ENCODE results near the gene ZSWIM4. TPM values are rescaled to one million over a fixed set of nuclear protein-coding genes. Genes with fewer than 3 reads are reported as not detected.
A peak's percentile ranks its signal among the peaks of the same experiment; 100 is the strongest.

ZSWIM4 gene
- total and polyA plus RNA-seq, 8 donors: 2.2 to 14.0 (median 3.9) TPM

DNA sequence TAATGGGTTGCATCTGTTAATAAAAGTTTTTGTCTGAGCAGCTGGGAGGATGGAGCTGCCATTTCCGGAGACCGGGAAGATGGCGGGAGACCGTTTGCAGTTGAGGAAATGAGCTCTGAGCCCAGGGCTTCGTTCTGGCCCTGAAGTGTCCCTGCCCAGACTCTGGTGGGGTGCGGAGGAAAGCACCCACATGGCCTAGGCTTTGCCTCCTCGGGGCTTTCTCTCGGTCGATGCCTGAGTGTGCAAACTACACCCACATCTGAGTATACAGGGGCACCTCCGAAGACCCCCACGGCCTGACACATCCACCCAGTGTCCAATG is 66.1 kb downstream of the ZSWIM4 start:
- intact Hi-C loops (cut with DNase I; ENCODE audit: low total_unique reads): loop anchor here (5.0 to 10.0 kb wide), 2 partner anchors 79 to 267 kb away; no protein-coding TSS in a partner anchor
- H3K9me3 ChIP-seq: no peaks in the 10 kb centered on the region
- 26 to 57% (median 41%) methylated on average over 10 to 11 of the region's 11 CpGs for WGBS, 5 donors
- peak in 1 of 2 donors; percentile 66 for DNase-seq
- no peak for TF ChIP-seq CTCF (IDR thresholded peaks at IDR 0.05)
- no peaks in the 10 kb centered on the region for H3K36me3 ChIP-seq
- H3K27me3 ChIP-seq: peaks cover 0 to 26% (median 9%) of the 10 kb centered on the region in 3 donors
- H3K27ac ChIP-seq: peak overlapping the region; percentile 78 to 91 (median 87)
- peaks cover 13 to 41% (median 35%) of the 10 kb centered on the region in 4 donors for H3K4me1 ChIP-seq
- peak overlapping the region; percentile 34 to 49 (median 44) for H3K4me3 ChIP-seq

DNA sequence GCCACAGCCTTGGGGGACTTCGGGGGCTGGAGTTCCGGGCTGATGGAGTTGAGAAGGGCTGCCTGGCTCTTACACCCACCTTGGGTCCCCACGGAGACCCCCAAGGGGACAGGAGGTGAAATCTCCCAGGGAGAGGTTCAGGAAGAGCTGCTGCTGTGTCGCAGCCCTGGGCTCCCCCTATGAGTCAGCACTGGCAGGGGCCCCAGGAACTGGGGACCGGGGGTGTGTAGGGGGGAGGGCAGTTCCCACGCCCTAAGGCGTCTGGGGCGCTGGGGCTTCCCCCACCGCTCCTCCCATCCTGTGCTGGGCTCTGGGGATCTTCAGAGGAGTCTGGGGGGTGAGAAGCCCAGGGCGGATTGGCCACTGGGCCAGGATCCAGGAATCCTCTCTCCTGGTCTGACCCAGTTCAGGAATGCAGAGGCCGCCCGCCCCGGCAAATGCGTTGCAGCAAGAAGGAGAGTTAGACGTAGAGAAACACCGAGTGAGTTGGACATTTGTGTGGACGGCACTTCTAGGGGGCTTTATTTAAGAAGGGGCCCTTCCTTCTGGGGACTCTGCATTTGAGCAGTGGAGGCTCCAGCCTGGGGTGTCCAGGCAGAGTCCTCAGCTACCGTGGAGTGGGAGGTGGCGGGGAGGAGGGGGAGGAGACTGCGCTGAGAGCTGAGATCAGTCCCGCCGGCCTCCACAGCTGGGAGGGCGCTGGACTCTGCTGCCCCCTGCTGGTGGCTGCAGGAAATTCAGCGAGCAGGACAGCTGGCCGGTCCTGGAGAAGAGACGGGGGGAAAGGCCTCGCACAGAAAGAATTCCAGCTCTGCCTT is 66.7 kb downstream of the ZSWIM4 start:
- Histone ChIP-seq H3K4me3 (peak overlapping the region; percentile 34 to 49 (median 44)), H3K4me1 (peaks cover 13 to 43% (median 36%) of the 10 kb centered on the region in 4 donors), H3K27me3 (peaks cover 0 to 30% (median 9%) of the 10 kb centered on the region in 3 donors), H3K36me3 (no peaks in the 10 kb centered on the region), H3K9me3 (no peaks in the 10 kb centered on the region), H3K27ac (peak overlapping the region; percentile 78 to 91 (median 87))
- intact Hi-C loops (cut with DNase I; ENCODE audit: low total_unique reads): loop anchor here (5.0 to 10.0 kb wide), 2 partner anchors 80 to 267 kb away; no protein-coding TSS in a partner anchor
- TF ChIP-seq EP300 (IDR thresholded peaks at IDR 0.05): no peak
- peak in 6 of 7 experiments; percentile 98 to 100 (median 100) for TF ChIP-seq CTCF (IDR thresholded peaks at IDR 0.05)
- peak in 2 of 3 donors; percentile 34 to 79 for TF ChIP-seq POLR2AphosphoS5 (IDR thresholded peaks at IDR 0.05)
- no peak for TF ChIP-seq POLR2A (IDR thresholded peaks at IDR 0.05)
- WGBS, 5 donors: 0 to 5% (median 1%) methylated on average over 19 to 27 of the region's 27 CpGs
- peak; percentile 93 to 97 for DNase-seq

DNA sequence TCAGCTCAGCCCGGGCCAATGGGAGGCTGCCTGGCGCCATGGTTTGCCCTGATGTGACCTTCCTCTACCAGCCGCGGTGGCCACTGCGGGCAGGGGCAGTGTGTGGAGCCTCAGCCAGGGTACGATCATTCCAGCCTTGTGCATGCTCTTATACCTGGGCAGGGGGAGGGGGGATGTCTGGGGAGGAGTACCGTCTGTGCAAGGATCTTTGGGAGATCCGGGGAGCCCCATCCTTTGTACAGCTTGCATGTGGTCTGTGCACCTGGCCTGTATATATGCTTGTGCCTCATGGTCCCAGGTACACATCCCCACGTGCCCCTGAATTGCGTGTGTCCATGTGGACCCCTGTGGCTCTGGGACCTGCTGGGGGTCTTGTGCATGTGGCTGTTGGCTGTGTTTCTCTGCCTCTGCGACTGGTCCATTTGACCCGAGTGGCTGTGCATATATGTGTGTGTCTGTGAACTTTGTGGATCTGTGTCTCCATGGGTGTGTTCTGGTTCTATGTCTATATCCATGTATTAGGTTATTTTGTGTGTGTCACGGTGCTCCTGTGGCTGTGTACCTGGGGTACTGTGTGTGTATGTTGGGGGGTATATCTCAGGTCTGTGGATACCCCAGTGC is 68.9 kb downstream of the ZSWIM4 start:
- TF ChIP-seq POLR2AphosphoS5 (IDR thresholded peaks at IDR 0.05) (no peak), CTCF (IDR thresholded peaks at IDR 0.05) (no peak), POLR2A (IDR thresholded peaks at IDR 0.05) (no peak), EP300 (IDR thresholded peaks at IDR 0.05) (no peak)
- peak overlapping the region in 2 of 5 donors; percentile 53 to 91 for H3K27ac ChIP-seq
- peaks cover 13 to 43% (median 36%) of the 10 kb centered on the region in 4 donors for H3K4me1 ChIP-seq
- no peaks in the 10 kb centered on the region for H3K36me3 ChIP-seq
- WGBS, 5 donors: 20 to 28% (median 21%) methylated on average over 11 to 13 of the region's 13 CpGs
- H3K9me3 ChIP-seq: no peaks in the 10 kb centered on the region
- DNase-seq: peak in 1 of 2 donors; percentile 47
- peak overlapping the region in 1 of 4 donors; percentile 75 for H3K4me3 ChIP-seq
- intact Hi-C loops (cut with DNase I; ENCODE audit: low total_unique reads): loop anchor here (5.0 to 10.0 kb wide), 2 partner anchors 82 to 269 kb away; no protein-coding TSS in a partner anchor
- peaks cover 0 to 30% (median 9%) of the 10 kb centered on the region in 3 donors for H3K27me3 ChIP-seq

Measured in stomach (tissue), 9 donors.